K562 (cell line): ENCODE data around the gene CCDC175. TPM values are rescaled to one million over a fixed set of nuclear protein-coding genes. Genes with fewer than 3 reads are reported as not detected.

ENCODE experiments used
- CHD2 ChIP-seq: IDR thresholded peaks from 2 replicates; pipeline ENCODE4 v1.6.1; 2011; ENCODE audit warnings: low read depth, low read length
- NCOA6 ChIP-seq: fragments of 450-650 bp; IDR thresholded peaks from 2 replicates; pipeline ENCODE4 v1.6.1; 2017; ENCODE audit warnings: mild to moderate bottlenecking
- NEUROD1 ChIP-seq: fragments of 150-350 bp; IDR thresholded peaks from 2 replicates; pipeline ENCODE4 v1.6.1; 2014; ENCODE audit warnings: borderline replicate concordance, low read length, low read depth; ENCODE audit not compliant: partially characterized antibody
- RAD51 ChIP-seq: fragments of 450-650 bp; IDR thresholded peaks from 2 replicates; pipeline ENCODE4 v1.7.1; 2016; ENCODE audit warnings: low read depth, mild to moderate bottlenecking, borderline replicate concordance
- RBM22 ChIP-seq: fragments of 200-400 bp; formaldehyde crosslinking; IDR thresholded peaks from 2 replicates; pipeline ENCODE4 v1.6.1; 2018; ENCODE audit warnings: low read length, low read depth; ENCODE audit not compliant: poor library complexity, severe bottlenecking
- SP1 ChIP-seq: sonication (generic); formaldehyde crosslinking; IDR thresholded peaks from 2 replicates; pipeline ENCODE4 v1.8.1; 2022; ENCODE audit warnings: mild to moderate bottlenecking, missing genetic modification reagents
- TAF1 ChIP-seq: IDR thresholded peaks from 2 replicates; pipeline ENCODE4 v1.6.1; 2011; ENCODE audit warnings: mild to moderate bottlenecking, low read length, moderate library complexity; ENCODE audit not compliant: insufficient read depth, control insufficient read depth, severe bottlenecking; ENCODE audit errors: extremely low read depth
- TCF7L2 ChIP-seq: fragments of 150-350 bp; IDR thresholded peaks from 2 replicates; pipeline ENCODE4 v1.6.1; 2016; ENCODE audit warnings: low read depth, mild to moderate bottlenecking, low read length, moderate library complexity
- ZNF431 ChIP-seq: sonication (generic); formaldehyde crosslinking; IDR thresholded peaks from 2 replicates; pipeline ENCODE4 v1.8.0; 2022; ENCODE audit warnings: mild to moderate bottlenecking, missing genetic modification reagents
- ZSCAN29 ChIP-seq: fragments of 450-650 bp; IDR thresholded peaks from 2 replicates; pipeline ENCODE4 v1.6.1; 2017
- polyA plus RNA-seq, 8 experiments: library from polyadenylated mRNA; depleted of rRNA in 4 of 8; stranded (reverse) in 5 of 8; unstranded in 3 of 8; fragments of >200 nt; fragmentation: Nextera tagmentation in 2 of 8; fragmentation: Illumina TruSeq in 1 of 8; extraction: Ambion mirVana in 2 of 8; extraction: Trizol in 1 of 8; gene quantifications; 2 replicates each; pipeline versions ENCODE4 v1.2.1 to v1.2.3, GENCODE V29; 2011 to 2014; ENCODE audit warnings: inconsistent platforms in 1 of 8, missing spikeins in 1 of 8
- total RNA-seq, 7 experiments: library from RNA; depleted of rRNA in 6 of 7; stranded (reverse); fragments of >200 nt in 6 of 7; fragmentation: Illumina TruSeq in 2 of 7; extraction: Trizol in 2 of 7; gene quantifications; 2 replicates each; pipeline versions ENCODE4 v1.2.1 to v1.2.3, GENCODE V29; 2011 to 2021; ENCODE audit warnings: low replicate concordance in 1 of 7
- TF ChIP-seq, protein P1 (sequence below): fragments of 450-650 bp; IDR thresholded peaks from 2 replicates; pipeline ENCODE4 v1.6.1; 2016; ENCODE audit warnings: low read depth, mild to moderate bottlenecking, moderate library complexity
- TF ChIP-seq, protein P2 (sequence below): fragments of 450-650 bp; IDR thresholded peaks from 2 replicates; pipeline ENCODE4 v1.7.1; 2018; ENCODE audit warnings: mild to moderate bottlenecking, low read depth; ENCODE audit not compliant: partially characterized antibody
- TF ChIP-seq, protein P3 (sequence below): sonication (generic); formaldehyde crosslinking; IDR thresholded peaks from 2 replicates; pipeline ENCODE4 v1.8.0; 2022; ENCODE audit warnings: missing genetic modification reagents, mild to moderate bottlenecking, borderline replicate concordance
- TF ChIP-seq, protein P4 (sequence below): sonication (generic); formaldehyde crosslinking; IDR thresholded peaks from 2 replicates; pipeline ENCODE4 v1.8.1; 2023; ENCODE audit warnings: mild to moderate bottlenecking, missing genetic modification reagents
- TF ChIP-seq, protein P5 (sequence below), 2 experiments: fragments of 250-450 bp in 1 of 2; fragments of 450-650 bp in 1 of 2; sonication (Bioruptor Pico) in 1 of 2; IDR thresholded peaks; 2 replicates each; pipeline versions ENCODE4 v1.6.1 to v1.8.0; 2016 to 2021; ENCODE audit warnings: mild to moderate bottlenecking in 2 of 2, moderate library complexity in 2 of 2, missing compliant biosample characterization in 1 of 2, missing genetic modification characterization in 1 of 2
- TF ChIP-seq, protein P6 (sequence below): fragments of 250-450 bp; sonication (Bioruptor Pico); IDR thresholded peaks from 2 replicates; pipeline ENCODE4 v1.5.0; 2021

The CCDC175 gene
- total and polyA plus RNA-seq, 9 of the 15 experiments (the other 6 are each of a cell fraction or from before 2014, with no cell fraction given), result not detected

DNA sequence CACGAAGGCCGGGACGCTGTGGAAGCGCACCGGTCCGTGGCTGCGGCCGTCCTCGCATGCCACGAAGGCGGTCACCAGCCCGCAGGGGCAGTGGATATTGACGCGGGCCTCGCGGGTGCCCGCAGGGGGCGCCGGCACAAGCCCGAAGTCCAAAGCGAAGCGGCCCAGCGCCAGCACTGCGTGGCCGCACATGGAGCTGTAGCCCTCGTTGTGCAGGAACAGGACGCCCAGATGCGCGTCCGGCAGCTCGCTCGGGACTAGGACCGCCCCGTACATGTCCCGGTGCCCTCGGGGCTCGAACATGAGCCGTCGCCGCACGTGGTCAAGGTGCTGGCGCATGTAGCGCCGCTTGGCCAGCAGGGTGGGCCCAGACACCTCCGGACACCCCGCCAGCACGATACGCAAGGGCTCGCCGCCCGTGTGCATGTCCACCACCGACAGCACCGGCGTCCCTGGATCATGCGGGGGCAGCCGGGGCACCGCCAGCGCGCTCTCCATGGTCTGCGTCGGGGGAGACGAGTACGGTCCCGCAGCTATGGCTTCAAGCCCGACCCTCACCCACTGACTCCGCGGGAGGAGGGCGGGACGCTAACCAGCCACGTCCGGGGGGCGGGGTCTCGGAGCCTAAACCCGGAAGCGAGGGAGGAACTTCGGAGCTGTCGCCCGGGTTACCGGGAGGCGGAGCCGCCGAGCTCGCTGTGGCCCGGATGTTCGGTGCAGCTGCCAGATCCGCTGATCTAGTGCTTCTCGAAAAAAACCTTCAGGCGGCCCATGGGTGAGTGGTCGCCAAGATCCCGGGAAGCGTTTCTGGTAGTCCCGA is 92.6 kb downstream of the CCDC175 start, which contains the start of the genes JKAMP and L3HYPDH (continued):
- TF ChIP-seq, protein P1, sequence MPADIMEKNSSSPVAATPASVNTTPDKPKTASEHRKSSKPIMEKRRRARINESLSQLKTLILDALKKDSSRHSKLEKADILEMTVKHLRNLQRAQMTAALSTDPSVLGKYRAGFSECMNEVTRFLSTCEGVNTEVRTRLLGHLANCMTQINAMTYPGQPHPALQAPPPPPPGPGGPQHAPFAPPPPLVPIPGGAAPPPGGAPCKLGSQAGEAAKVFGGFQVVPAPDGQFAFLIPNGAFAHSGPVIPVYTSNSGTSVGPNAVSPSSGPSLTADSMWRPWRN, result no peak
- TF ChIP-seq RBM22 (peak; percentile 81), SP1 (CRISPR knock-in tag) (peak; percentile 78), TCF7L2 (no peak), ZSCAN29 (no peak), RAD51 (peak; percentile 25; the same call in 1 of the 2 replicates), CHD2 (no peak), TAF1 (peak; percentile 49), ZNF431 (CRISPR knock-in tag) (peak; percentile 86), NCOA6 (peak; percentile 43; the same call in 1 of the 2 replicates), NEUROD1 (peak; percentile 18)
- TF ChIP-seq, protein P2, sequence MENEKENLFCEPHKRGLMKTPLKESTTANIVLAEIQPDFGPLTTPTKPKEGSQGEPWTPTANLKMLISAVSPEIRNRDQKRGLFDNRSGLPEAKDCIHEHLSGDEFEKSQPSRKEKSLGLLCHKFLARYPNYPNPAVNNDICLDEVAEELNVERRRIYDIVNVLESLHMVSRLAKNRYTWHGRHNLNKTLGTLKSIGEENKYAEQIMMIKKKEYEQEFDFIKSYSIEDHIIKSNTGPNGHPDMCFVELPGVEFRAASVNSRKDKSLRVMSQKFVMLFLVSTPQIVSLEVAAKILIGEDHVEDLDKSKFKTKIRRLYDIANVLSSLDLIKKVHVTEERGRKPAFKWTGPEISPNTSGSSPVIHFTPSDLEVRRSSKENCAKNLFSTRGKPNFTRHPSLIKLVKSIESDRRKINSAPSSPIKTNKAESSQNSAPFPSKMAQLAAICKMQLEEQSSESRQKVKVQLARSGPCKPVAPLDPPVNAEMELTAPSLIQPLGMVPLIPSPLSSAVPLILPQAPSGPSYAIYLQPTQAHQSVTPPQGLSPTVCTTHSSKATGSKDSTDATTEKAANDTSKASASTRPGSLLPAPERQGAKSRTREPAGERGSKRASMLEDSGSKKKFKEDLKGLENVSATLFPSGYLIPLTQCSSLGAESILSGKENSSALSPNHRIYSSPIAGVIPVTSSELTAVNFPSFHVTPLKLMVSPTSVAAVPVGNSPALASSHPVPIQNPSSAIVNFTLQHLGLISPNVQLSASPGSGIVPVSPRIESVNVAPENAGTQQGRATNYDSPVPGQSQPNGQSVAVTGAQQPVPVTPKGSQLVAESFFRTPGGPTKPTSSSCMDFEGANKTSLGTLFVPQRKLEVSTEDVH, result peak; percentile 28
- TF ChIP-seq, protein P3, sequence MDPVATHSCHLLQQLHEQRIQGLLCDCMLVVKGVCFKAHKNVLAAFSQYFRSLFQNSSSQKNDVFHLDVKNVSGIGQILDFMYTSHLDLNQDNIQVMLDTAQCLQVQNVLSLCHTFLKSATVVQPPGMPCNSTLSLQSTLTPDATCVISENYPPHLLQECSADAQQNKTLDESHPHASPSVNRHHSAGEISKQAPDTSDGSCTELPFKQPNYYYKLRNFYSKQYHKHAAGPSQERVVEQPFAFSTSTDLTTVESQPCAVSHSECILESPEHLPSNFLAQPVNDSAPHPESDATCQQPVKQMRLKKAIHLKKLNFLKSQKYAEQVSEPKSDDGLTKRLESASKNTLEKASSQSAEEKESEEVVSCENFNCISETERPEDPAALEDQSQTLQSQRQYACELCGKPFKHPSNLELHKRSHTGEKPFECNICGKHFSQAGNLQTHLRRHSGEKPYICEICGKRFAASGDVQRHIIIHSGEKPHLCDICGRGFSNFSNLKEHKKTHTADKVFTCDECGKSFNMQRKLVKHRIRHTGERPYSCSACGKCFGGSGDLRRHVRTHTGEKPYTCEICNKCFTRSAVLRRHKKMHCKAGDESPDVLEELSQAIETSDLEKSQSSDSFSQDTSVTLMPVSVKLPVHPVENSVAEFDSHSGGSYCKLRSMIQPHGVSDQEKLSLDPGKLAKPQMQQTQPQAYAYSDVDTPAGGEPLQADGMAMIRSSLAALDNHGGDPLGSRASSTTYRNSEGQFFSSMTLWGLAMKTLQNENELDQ (CRISPR knock-in tag), result peak; percentile 76; the same call in 1 of the 2 replicates
- TF ChIP-seq, protein P4, sequence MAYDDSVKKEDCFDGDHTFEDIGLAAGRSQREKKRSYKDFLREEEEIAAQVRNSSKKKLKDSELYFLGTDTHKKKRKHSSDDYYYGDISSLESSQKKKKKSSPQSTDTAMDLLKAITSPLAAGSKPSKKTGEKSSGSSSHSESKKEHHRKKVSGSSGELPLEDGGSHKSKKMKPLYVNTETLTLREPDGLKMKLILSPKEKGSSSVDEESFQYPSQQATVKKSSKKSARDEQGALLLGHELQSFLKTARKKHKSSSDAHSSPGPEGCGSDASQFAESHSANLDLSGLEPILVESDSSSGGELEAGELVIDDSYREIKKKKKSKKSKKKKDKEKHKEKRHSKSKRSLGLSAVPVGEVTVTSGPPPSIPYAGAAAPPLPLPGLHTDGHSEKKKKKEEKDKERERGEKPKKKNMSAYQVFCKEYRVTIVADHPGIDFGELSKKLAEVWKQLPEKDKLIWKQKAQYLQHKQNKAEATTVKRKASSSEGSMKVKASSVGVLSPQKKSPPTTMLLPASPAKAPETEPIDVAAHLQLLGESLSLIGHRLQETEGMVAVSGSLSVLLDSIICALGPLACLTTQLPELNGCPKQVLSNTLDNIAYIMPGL (CRISPR knock-in tag), result peak; percentile 52; the same call in 1 of the 2 replicates
- TF ChIP-seq, protein P5, sequence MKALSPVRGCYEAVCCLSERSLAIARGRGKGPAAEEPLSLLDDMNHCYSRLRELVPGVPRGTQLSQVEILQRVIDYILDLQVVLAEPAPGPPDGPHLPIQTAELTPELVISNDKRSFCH (CRISPR knock-in tag; IDR thresholded peaks at IDR 0.05), result no peak
- TF ChIP-seq, protein P5 (tag; IDR thresholded peaks at IDR 0.05), result peak; percentile 74; the same call in 1 of the 2 replicates
- TF ChIP-seq, protein P6, sequence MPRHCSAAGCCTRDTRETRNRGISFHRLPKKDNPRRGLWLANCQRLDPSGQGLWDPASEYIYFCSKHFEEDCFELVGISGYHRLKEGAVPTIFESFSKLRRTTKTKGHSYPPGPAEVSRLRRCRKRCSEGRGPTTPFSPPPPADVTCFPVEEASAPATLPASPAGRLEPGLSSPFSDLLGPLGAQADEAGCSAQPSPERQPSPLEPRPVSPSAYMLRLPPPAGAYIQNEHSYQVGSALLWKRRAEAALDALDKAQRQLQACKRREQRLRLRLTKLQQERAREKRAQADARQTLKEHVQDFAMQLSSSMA, result no peak
